Measurements from ENCODE around the gene C2orf74.
"Not testable (repeated sequence)": the region's sequence is repeated elsewhere in the genome, so short reads cannot be mapped to it uniquely, and the experiment has no call there.

C2orf74 gene

GRCh38 chr2:61175036-61175435 lies 13.0 kb downstream of the C2orf74 start:
- DNase-seq: no peak

- peak; percentile 95 for DNase-seq
These were observed 15.1 kb downstream of the C2orf74 start for GRCh38 chr2:61176755-61177726.

- peak; percentile 25 for DNase-seq
These were observed 15.9 kb downstream of the C2orf74 start for GRCh38 chr2:61177727-61178549.

GRCh38 chr2:61178603-61179545 lies 16.9 kb downstream of the C2orf74 start:
- DNase-seq: no peak

GRCh38 chr2:61179701-61180639 lies 18.0 kb downstream of the C2orf74 start:
- DNase-seq: peak; percentile 38

- no peak for DNase-seq
These were observed 18.7 kb downstream of the C2orf74 start for GRCh38 chr2:61180686-61181085.

- DNase-seq: no peak
These were observed 19.5 kb downstream of the C2orf74 start for GRCh38 chr2:61181382-61182058.

GRCh38 chr2:61182059-61182383 lies 20.0 kb downstream of the C2orf74 start:
- no peak for DNase-seq

GRCh38 chr2:61183795-61184194 lies 21.8 kb downstream of the C2orf74 start:
- DNase-seq: no peak

GRCh38 chr2:61184263-61184662 lies 22.3 kb downstream of the C2orf74 start:
- DNase-seq: no peak

GRCh38 chr2:61185231-61185728 lies 23.3 kb downstream of the C2orf74 start:
- DNase-seq: no peak

GRCh38 chr2:61187085-61187484 lies 25.1 kb downstream of the C2orf74 start:
- no peak for DNase-seq

- DNase-seq: no peak
These were observed 31.9 kb downstream of the C2orf74 start for GRCh38 chr2:61193670-61194561.

- DNase-seq: not testable (repeated sequence)
These were observed 32.7 kb downstream of the C2orf74 start for GRCh38 chr2:61194646-61195045.

- DNase-seq: no peak
These were observed 34.7 kb downstream of the C2orf74 start for GRCh38 chr2:61196671-61197070.

- DNase-seq: no peak
These were observed 43.1 kb downstream of the C2orf74 start for GRCh38 chr2:61205132-61205531.

GRCh38 chr2:61210332-61210981 lies 48.5 kb downstream of the C2orf74 start:
- peak; percentile 84 for DNase-seq

- no peak for DNase-seq
These were observed 52.2 kb downstream of the C2orf74 start for GRCh38 chr2:61214171-61214570.

Measured in fibroblast of skin of right quadriceps (primary cell).